Measurements from ENCODE around the gene PCDHB8. TPM values are rescaled to one million over a fixed set of nuclear protein-coding genes. Genes with fewer than 3 reads are reported as not detected.
"Not testable (repeated sequence)": the region's sequence is repeated elsewhere in the genome, so short reads cannot be mapped to it uniquely, and the experiment has no call there.

The PCDHB8 gene
- total RNA-seq, 1 experiment from 2014 or later = 7.6 TPM

DNA sequence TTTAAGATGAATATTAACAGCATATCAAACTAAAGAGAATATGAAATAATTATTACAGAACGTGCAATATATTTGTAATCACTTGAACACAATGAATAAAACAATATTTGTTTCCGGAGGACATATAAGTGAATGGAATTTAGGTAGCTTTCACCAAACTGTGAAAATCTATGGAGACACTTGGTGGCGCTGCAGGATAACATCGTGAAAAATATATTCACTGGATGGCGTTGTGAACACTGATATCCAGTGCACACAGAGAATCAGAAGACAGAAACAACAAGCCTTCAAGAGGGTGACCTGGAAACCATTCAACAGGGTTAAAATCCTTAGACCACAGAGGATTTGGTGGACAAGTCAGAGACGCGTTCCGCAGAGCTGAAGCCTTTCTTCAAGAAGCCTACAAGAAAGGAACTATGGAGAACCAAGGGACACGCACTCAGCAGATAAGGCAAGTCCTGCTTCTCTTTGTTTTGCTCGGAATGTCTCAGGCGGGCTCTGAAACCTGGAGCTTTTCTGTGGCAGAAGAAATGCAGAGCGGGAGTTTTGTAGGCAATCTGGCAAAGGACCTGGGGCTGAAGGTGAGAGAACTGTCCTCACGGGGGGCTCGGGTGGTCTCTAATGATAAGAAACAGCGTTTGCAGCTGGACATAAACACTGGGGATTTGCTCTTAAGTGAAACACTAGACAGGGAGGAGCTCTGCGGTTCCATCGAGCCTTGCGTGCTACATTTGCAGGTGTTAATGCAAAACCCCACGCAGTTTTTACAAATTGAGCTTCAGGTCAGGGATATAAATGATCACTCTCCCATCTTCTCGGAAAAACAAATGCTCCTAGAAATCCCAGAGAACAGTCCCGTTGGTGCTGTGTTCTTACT, 22.0 kb downstream of the PCDHB8 start, which contains the start of gene PCDHB11:
Gene PCDHB11 (plus strand): TSS at position 269 of the 877 bp plus-strand sequence. CDS start 148 bp downstream, at position 417.
- CTCF ChIA-PET = interaction anchor here (0.6 to 2.0 kb wide), 8 partner anchors 9 to 364 kb away, joined by 3 to 8 read pairs (median 5); partner anchors contain the start of genes PCDHB12, PCDHB14, PCDHB2 and PCDHB8
- ATAC-seq (peak; percentile 94), DNase-seq (ENCODE audit: low read depth, low spot score) (peak; percentile 32)
- Histone ChIP-seq H3K27ac (ENCODE audit: low read length) (no peak within 1 kb of the TSS), H3K4me3 (ENCODE audit: low read depth in 2 of 2, low read length in 2 of 2) (peak within 1 kb of the TSS; percentile 41 to 65), H3K27me3 (ENCODE audit: control insufficient read depth, insufficient read depth, low read length) (no peaks in the 10 kb centered on the region; the same call in 1 of the 2 replicates), H3K36me3 (ENCODE audit: control insufficient read depth, insufficient read depth, low read length) (no peaks in the 10 kb centered on the region), H3K9me3 (ENCODE audit: control insufficient read depth, insufficient read depth, low read depth, low read length) (peaks cover 16% of the 10 kb centered on the region; the same call in 1 of the 2 replicates), H3K4me1 (ENCODE audit: control insufficient read depth, insufficient read depth, low read length) (no peaks in the 10 kb centered on the region)
- intact Hi-C loops (cut with micrococcal nuclease; ENCODE audit: unreplicated experiment) (no loop called here), in situ Hi-C loops (cut with HindIII; ENCODE audit: low pct_unique_long_range_greater_than_20kb, low sequenced_read_pairs) (loop anchor here (25.0 kb wide), 2 partner anchors 112 to 138 kb away; partner anchors contain the start of genes PCDHB2, PCDHGA1, PCDHGA2 and PCDHGA3)
- no peak for TF ChIP-seq TCF7L2 (IDR thresholded peaks at IDR 0.05; ENCODE audit: low read depth, low read length)
- TF ChIP-seq CTCF (IDR thresholded peaks at IDR 0.05) = peak; percentile 81
- TF ChIP-seq SIN3A (IDR thresholded peaks at IDR 0.05; ENCODE audit: borderline replicate concordance, insufficient read depth, low read depth, low read length) = no peak
- TF ChIP-seq REST (IDR thresholded peaks at IDR 0.05; ENCODE audit: insufficient read depth in 1 of 2, low read depth in 2 of 2, low read length in 1 of 2) = no peak
- TF ChIP-seq POLR2AphosphoS5 (IDR thresholded peaks at IDR 0.05; ENCODE audit: low read depth, low read length) = no peak
- POLR2A ChIA-PET = interaction anchor here (0.5 kb wide), 1 partner anchor 46 kb away, joined by 7 read pairs; no protein-coding TSS in a partner anchor
- no TSS peak for BruUV-seq (replicated peaks)

- H3K27me3 ChIP-seq (ENCODE audit: control insufficient read depth, insufficient read depth, low read length); BruUV-seq (replicated peaks); H3K27ac ChIP-seq (ENCODE audit: low read length); H3K4me3 ChIP-seq (ENCODE audit: low read depth in 2 of 2, low read length in 2 of 2); in situ Hi-C loops (cut with HindIII; ENCODE audit: low pct_unique_long_range_greater_than_20kb, low sequenced_read_pairs); DNase-seq (ENCODE audit: low read depth, low spot score); CTCF ChIA-PET; intact Hi-C loops (cut with micrococcal nuclease; ENCODE audit: unreplicated experiment); H3K9me3 ChIP-seq (ENCODE audit: control insufficient read depth, insufficient read depth, low read depth, low read length); ATAC-seq; H3K4me1 ChIP-seq (ENCODE audit: control insufficient read depth, insufficient read depth, low read length); H3K36me3 ChIP-seq (ENCODE audit: control insufficient read depth, insufficient read depth, low read length); POLR2A ChIA-PET: not testable (repeated sequence)
These were observed 23.5 kb downstream of the PCDHB8 start for GRCh38 chr5:141201126-141201525.

GRCh38 chr5:141201646-141202045, 24.1 kb downstream of the PCDHB8 start:
- CTCF ChIA-PET; BruUV-seq (replicated peaks); H3K36me3 ChIP-seq (ENCODE audit: control insufficient read depth, insufficient read depth, low read length); intact Hi-C loops (cut with micrococcal nuclease; ENCODE audit: unreplicated experiment); POLR2A ChIA-PET; H3K4me3 ChIP-seq (ENCODE audit: low read depth in 2 of 2, low read length in 2 of 2); H3K9me3 ChIP-seq (ENCODE audit: control insufficient read depth, insufficient read depth, low read depth, low read length); in situ Hi-C loops (cut with HindIII; ENCODE audit: low pct_unique_long_range_greater_than_20kb, low sequenced_read_pairs); H3K27me3 ChIP-seq (ENCODE audit: control insufficient read depth, insufficient read depth, low read length); H3K27ac ChIP-seq (ENCODE audit: low read length); H3K4me1 ChIP-seq (ENCODE audit: control insufficient read depth, insufficient read depth, low read length); ATAC-seq; DNase-seq (ENCODE audit: low read depth, low spot score): not testable (repeated sequence)

Measured in Panc1 (cell line).